DND-41 (cell line): ENCODE measurements around the gene CD8B.
"Not testable (repeated sequence)": the region's sequence is repeated elsewhere in the genome, so short reads cannot be mapped to it uniquely, and the experiment has no call there.

Experiments used
- ATAC-seq: fragments of 200-7000 bp; cut with Tn5 transposase; 3 replicates; pipeline ENCODE4 v1.9.1; 2021; ENCODE audit warnings: low read depth; ENCODE audit not compliant: insufficient read depth
- DNase-seq: peaks from one replicate; pipeline ENCODE4 v3.0.0-alpha.2; 2020
- H2AFZ ChIP-seq: 2 replicates; pipeline ENCODE4 v1.6.0; 2012; ENCODE audit warnings: low read depth, low read length
- H3K27ac ChIP-seq: 2 replicates; pipeline ENCODE4 v1.5.1; 2012; ENCODE audit warnings: low read length, inconsistent platforms
- H3K27me3 ChIP-seq: fragments of 200-600 bp; sonication (generic); 2 replicates; pipeline ENCODE4 v1.6.0; 2012; ENCODE audit warnings: low read length, mild to moderate bottlenecking, inconsistent platforms; ENCODE audit not compliant: insufficient read depth, poor library complexity
- H3K36me3 ChIP-seq: 2 replicates; pipeline ENCODE4 v1.5.1; 2012; ENCODE audit warnings: low read length, inconsistent platforms; ENCODE audit not compliant: insufficient read depth
- H3K4me1 ChIP-seq: 2 replicates; pipeline ENCODE4 v1.5.1; 2012; ENCODE audit warnings: mild to moderate bottlenecking, low read length; ENCODE audit not compliant: insufficient read depth
- H3K4me2 ChIP-seq: 2 replicates; pipeline ENCODE4 v1.6.0; 2012; ENCODE audit warnings: mild to moderate bottlenecking, moderate library complexity, low read length, inconsistent platforms; ENCODE audit not compliant: insufficient read depth
- H3K4me3 ChIP-seq, 2 experiments: fragments of 200-600 bp in 1 of 2; shearing (Covaris generic) in 1 of 2; 2 replicates each; pipeline ENCODE4 v1.5.1; 2012 to 2016; ENCODE audit warnings: inconsistent platforms in 2 of 2, low read length in 2 of 2, mild to moderate bottlenecking in 2 of 2, low read depth in 1 of 2, moderate library complexity in 1 of 2
- H3K79me2 ChIP-seq: 2 replicates; pipeline ENCODE4 v1.6.0; 2012; ENCODE audit warnings: low read length, inconsistent platforms; ENCODE audit not compliant: insufficient read depth
- H3K9ac ChIP-seq: 2 replicates; pipeline ENCODE4 v1.6.0; 2012; ENCODE audit warnings: low read depth, mild to moderate bottlenecking, inconsistent platforms, low read length, moderate library complexity
- H3K9me3 ChIP-seq: 2 replicates; pipeline ENCODE4 v1.5.1; 2012; ENCODE audit warnings: low read length, moderate library complexity, mild to moderate bottlenecking, inconsistent platforms; ENCODE audit not compliant: insufficient read depth, severe bottlenecking
- H4K20me1 ChIP-seq: 2 replicates; pipeline ENCODE4 v1.6.0; 2012; ENCODE audit warnings: low read length; ENCODE audit not compliant: insufficient read depth

The CD8B gene

DNA sequence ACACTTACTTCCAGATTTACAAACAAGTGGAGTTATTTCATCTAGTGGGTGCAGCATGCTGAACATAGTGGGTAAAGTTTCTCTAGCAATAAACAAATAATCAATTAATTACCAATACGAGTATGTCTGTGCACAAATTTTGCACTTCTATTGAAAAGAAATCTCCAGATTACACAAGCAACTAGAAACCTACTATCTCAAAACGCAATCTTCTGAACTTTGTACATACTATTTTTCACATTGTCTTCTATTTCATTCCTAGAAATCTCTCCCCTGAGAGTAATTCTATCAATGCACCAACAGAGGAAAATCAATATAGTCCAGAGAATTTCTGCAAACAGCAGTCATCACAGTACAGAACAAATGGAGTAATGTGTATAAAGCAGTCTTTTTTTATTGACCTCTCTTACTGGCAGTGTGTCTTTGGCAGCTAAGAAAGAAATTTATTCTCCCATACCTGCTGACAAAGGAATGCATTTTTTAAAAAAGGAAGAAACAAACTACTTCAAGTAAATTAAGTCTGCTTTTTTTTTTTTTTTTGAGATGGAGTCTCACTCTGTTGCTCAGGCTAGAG lies 7.3 kb upstream of the CD8B start:
- H3K4me3 ChIP-seq, H4K20me1 ChIP-seq, H3K36me3 ChIP-seq: not testable (repeated sequence)

DNA sequence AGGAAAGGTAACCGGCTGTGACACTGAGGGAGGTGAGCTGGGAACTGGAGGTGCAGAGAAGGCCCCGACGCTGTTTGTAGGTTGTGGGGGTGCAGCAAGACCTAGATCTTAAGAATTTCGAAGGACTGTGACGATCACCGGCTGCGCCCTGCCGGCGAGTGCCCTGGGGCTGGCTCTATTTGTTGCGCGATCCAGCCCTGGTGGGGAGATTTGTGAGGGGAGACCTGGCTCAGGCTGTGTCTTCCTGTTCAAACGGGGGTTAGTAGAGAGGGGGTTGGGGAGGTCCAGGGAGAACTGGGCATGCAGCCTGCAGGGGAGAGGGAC lies 656 bp upstream of the CD8B start:
- not testable (repeated sequence) for H3K4me2 ChIP-seq, H3K36me3 ChIP-seq, H3K4me1 ChIP-seq, H4K20me1 ChIP-seq, ATAC-seq, H3K79me2 ChIP-seq, H3K9me3 ChIP-seq, H3K9ac ChIP-seq, H3K4me3 ChIP-seq, H2AFZ ChIP-seq, H3K27me3 ChIP-seq, DNase-seq, H3K27ac ChIP-seq

More for the DNA sequence above, 7.3 kb upstream of the CD8B start:
- H3K9me3 ChIP-seq, H3K9ac ChIP-seq, DNase-seq, H3K27ac ChIP-seq, H3K4me1 ChIP-seq, H3K4me2 ChIP-seq, H3K79me2 ChIP-seq, H3K27me3 ChIP-seq, H2AFZ ChIP-seq, ATAC-seq: not testable (repeated sequence)

DNA sequence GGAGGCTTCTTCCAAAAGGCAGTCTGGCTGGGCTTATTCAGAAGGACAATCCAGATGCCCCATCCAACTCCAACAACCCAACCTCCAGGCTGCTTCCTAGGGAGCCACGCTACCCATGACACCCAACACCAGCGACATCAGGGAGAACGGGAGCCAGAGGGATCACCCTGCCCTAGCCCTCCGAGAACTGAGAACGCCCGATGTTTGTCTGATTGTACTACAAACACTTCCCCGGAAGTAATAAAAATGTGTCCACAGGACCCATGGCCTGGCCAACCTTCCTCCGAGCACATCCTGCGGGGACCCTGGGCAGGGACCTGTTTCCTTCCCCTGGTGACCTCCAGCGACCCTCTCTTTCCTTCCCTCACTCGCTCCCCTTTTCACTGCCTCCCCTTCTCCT lies 511 bp downstream of the CD8B start:
- not testable (repeated sequence) for H3K4me3 ChIP-seq, H3K36me3 ChIP-seq, H3K27ac ChIP-seq, H2AFZ ChIP-seq, H3K4me1 ChIP-seq, H3K9me3 ChIP-seq, H3K4me2 ChIP-seq, H4K20me1 ChIP-seq, ATAC-seq, H3K9ac ChIP-seq, H3K79me2 ChIP-seq, DNase-seq, H3K27me3 ChIP-seq

DNA sequence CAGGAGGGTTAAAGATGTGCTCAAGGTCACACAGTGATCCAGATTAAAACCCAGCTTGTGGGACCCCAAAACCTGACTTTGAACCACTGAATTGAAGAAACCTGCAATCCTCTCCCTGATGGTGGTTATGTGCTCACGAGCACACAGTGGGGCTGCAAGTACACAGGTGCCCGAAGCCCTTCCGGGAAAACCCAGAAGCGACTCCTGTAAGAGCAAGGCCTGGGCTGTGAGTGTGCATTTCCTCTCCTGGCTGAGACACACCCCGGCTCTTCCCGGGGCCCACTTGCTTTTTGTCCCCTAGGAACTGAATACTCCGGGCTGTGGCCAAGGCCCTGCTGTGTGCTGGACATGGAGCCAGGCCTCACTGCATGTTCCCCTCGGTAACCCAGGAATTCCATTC lies 1.1 kb downstream of the CD8B start:
- H4K20me1 ChIP-seq, H3K36me3 ChIP-seq, H3K4me1 ChIP-seq, DNase-seq, H3K4me3 ChIP-seq, H3K27me3 ChIP-seq, H3K4me2 ChIP-seq, ATAC-seq, H2AFZ ChIP-seq, H3K79me2 ChIP-seq, H3K27ac ChIP-seq, H3K9me3 ChIP-seq, H3K9ac ChIP-seq: not testable (repeated sequence)

DNA sequence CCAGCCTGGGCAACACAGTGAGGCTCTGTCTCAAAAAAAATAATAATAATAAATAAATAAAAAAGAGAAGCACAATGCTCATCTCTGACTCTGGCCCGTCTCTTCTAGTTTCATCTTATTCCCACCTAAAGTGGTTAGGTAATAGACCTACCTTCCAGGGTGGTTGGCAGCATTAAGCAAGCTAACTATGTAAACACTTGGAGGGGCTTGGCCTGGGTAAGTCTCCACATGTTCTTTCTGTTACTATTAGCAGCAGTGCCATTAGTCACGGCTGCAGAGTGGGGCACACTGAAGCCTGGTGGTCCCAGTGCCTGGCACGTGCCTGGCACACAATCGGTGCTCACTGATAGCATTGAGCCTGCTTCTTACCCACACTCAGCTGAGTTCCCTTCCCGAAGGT lies 4.0 kb downstream of the CD8B start:
- H3K36me3 ChIP-seq, H3K4me1 ChIP-seq, H4K20me1 ChIP-seq, H3K79me2 ChIP-seq, H3K9me3 ChIP-seq, H3K4me2 ChIP-seq, H3K4me3 ChIP-seq, H3K27me3 ChIP-seq, H3K9ac ChIP-seq, H2AFZ ChIP-seq, ATAC-seq, H3K27ac ChIP-seq, DNase-seq: not testable (repeated sequence)

- not testable (repeated sequence) for H3K9me3 ChIP-seq, H3K4me2 ChIP-seq, H3K36me3 ChIP-seq, H3K27ac ChIP-seq, H3K79me2 ChIP-seq, H4K20me1 ChIP-seq, ATAC-seq, H3K9ac ChIP-seq, DNase-seq, H3K27me3 ChIP-seq, H3K4me3 ChIP-seq, H2AFZ ChIP-seq
- peaks cover 11% of the 10 kb centered on the region for H3K4me1 ChIP-seq
Observed at GRCh38 chr2:86856498-86856897, 5.2 kb downstream of the CD8B start.

DNA sequence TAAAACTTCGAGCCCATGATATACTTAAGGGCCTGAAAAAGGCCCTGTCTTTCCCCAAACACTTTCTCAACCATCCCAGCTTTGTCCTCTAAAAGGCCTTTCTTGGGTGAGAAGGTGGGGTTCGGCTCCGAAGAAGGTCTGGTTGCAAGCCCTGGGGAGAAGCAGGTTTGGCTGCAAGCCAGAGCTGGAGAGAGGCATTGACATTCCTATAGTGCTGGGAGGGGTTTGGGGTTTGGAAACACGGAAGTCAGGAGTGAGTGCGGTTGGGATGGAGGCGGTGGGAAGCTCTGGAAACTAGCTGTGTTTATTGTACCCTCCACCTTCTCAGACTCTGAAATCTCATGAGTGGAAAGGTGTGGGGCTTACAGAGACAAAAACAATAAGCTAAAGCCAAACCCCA lies 5.7 kb downstream of the CD8B start:
- not testable (repeated sequence) for H3K4me2 ChIP-seq, H3K9ac ChIP-seq, H3K79me2 ChIP-seq, H3K4me3 ChIP-seq, H3K27ac ChIP-seq, ATAC-seq, DNase-seq, H3K36me3 ChIP-seq, H3K27me3 ChIP-seq, H2AFZ ChIP-seq, H4K20me1 ChIP-seq, H3K9me3 ChIP-seq
- peaks cover 17% of the 10 kb centered on the region for H3K4me1 ChIP-seq

DNA sequence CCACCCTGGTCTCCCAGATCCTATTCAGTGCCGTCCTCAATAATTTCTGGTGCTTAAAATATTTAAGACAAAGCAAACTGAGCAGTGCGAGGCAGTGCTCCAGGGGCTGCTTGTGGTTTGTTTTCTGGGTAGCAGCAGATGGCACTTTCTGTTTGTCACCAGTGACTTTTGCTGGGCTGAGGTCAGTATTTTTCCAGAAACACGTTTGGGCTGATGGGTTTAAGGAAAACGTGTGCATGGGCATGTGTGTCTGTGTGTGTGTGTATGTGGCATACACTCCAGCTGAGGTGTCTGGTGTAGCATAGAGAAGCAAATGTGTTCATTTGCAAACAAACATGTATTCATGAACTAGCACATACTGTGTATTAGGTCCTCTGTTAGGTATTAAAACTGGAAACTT lies 10.1 kb downstream of the CD8B start:
- Histone ChIP-seq H3K4me2 (peak overlapping the region; percentile 56), H3K27ac (peak overlapping the region; percentile 64)
- peak; percentile 85 for ATAC-seq

More for the DNA sequence above, 10.1 kb downstream of the CD8B start:
- Histone ChIP-seq H3K4me3 (peak overlapping the region in 1 of 2 experiments; percentile 40; a peak in 1 of 4 replicates), H3K9ac (peak overlapping the region; percentile 26), H3K4me1 (peaks cover 23% of the 10 kb centered on the region), H2AFZ (peak overlapping the region; percentile 35)
- H4K20me1 ChIP-seq, H3K27me3 ChIP-seq, H3K79me2 ChIP-seq, H3K9me3 ChIP-seq, H3K36me3 ChIP-seq: not testable (repeated sequence)
- DNase-seq = peak; percentile 73
